ENCODE measurements around the gene CMTM6.
"Not testable (repeated sequence)": the region's sequence is repeated elsewhere in the genome, so short reads cannot be mapped to it uniquely, and the experiment has no call there.

The CMTM6 gene

DNA sequence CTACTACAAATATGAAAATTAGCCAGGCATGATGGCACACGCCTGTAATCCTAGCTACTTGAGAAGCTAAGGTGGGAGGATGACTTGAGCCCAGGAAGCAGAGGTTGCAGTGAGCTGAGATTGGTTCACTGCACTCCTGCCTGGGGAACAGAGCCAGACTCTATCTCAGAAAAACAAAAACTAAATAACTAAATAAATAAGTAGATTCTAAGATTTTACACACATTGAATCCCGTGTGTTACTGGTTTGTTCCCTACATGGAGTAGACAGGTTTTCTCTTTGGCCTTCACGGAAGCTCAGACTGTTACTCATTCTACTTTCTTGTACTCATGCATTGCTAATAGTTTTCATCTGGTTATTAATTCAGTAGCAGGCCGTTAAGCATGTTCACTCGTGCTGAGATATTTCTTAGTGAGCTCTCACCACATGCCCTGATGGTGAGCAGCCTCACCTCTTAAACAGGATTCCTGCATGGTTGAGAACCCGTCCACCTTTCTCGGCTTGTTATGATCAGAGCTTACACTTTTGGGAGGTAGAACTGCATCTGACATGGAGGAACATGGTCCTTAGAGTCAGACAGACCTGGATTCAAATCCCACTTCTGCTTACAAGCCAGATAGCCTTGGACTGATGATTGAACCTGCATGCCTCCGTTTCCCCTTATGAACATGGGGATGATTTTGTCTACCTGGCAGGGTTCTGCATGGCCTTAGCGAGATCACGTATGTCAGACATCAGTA is 61.9 kb downstream of the CMTM6 start:
- DNase-seq, result no peak

DNA sequence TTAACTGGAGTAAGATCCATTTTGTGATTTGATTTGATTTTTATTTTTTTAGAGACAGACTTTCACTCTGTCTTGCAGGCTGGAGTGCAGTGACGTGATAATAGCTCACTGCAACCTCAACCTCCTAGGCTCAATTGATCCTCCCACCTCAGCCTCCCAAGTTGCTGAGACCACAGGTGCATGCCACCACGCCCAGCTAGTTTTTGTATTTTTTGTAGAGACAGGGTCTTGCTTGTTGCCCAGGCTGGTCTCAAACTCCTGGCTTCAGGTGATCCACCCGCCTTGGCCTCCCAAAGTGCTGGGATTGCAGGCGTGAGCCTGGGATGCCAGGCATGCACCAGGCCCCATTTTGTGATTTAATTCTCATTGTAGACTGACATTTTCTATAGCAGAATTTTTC is 63.2 kb downstream of the CMTM6 start:
- not testable (repeated sequence) for DNase-seq

- DNase-seq, result no peak
These were observed 63.9 kb downstream of the CMTM6 start for GRCh38 chr3:32438596-32439344.

- no peak for DNase-seq
These were observed 64.8 kb downstream of the CMTM6 start for GRCh38 chr3:32437896-32438295.

- DNase-seq, result no peak
These were observed 65.8 kb downstream of the CMTM6 start for GRCh38 chr3:32436816-32437189.

GRCh38 chr3:32435911-32436815 is 66.5 kb downstream of the CMTM6 start:
- DNase-seq, result no peak

DNA sequence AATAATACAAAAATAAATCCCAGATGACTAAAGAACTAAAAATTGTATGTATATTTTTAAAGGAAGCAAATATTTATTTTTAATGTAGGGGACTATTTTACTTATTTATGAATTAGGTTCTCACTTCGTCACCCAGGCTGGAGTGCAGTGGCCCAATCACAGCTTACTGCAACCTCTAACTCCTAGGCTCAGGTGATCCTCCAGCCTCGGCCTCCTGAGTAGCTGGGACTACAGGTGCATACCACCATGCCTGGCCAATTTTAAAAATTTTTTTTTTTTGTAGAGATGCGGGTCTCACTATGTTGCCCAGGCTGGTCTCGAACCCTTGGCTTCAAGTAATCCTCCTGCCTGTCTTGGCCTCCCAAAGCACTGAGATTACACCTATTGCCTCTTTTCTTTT is 68.4 kb downstream of the CMTM6 start:
- no peak for DNase-seq

DNA sequence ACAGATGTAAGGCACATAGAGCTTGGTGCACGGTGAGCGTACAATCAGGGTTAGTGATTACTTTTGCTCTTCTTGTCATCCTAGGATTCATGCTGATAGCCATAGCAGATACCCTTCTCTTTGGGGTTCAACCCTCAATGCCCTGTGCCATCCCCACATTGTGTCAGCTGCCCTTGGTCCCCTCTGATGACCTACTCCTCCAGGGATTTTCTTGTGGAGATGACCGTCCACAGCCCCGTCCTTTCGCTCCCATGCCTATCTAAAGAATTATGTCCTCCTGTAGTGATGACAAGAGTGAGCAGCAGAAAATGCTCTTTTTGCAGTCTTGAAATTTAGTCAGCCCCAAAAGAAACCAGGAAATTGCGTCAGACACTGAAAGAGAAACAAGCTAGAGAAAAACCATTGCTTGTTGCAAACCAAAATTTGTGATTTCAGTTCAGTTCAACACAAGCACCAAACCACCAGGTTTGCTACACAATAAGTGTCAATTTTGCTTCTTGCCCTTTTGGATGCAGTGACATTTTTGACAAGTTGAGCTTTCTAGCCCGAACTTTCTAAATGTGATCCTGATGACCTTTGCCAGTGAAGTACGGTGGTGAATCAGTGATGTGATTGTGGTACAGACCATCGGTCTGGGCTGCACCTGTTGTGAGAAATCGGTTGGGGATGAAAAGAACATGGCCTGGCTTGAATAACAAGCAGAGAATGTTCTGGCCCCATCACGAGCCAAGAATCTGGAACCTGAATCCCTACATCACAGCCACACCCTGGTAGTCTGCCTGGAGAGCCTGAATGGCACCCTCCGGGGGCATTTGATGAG is 69.7 kb downstream of the CMTM6 start:
- DNase-seq, result no peak

DNA sequence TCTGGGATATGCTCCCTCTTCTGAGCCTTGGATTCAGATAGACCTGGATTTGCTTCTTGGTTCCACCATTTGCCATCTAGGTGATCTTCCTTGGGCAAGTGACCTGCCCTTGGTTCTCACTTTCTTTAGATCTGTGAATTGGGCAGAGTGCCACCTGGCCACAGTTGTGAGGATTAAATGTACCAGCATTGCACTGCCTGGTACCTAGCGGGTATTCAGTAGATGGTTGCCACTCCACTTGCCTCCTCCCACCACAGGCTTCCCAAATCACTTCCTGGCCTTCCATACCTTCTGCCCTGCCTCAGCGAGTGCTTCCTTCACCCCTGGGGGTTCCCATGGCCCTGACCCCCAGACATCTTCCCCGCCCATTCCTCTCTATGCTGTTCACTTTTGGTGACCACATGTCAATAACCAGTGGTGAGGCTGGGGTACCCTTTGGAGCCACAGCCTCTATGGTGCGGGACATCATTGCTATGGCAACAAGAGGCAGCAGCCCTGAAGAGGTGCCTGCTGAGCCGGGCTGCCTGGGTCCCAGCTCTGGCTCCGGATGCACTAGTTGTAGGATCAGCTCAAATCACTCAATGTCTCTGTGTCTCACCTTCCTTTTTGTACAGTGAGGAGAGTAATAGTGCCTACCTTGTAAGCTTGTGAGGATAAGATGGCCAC is 70.5 kb downstream of the CMTM6 start:
- no peak for DNase-seq

DNA sequence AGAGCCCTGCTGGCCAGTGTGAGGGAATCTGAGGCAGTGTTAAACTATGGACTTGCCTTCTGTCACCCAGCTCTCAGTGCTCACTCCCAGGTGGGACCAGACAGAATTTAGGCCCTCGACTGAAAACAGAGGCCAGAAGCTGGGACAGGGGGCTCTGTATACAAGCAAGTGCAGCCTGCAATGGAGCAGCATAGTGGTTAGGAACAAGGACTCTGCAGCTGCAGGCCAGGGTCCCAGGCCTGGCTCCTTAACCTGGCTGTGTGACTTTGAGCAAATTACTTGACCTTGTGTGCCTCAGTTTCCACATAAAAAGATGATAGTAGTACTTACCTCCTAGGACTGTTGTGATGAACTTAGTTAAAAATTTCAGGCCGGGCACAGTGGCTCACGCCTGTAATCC is 71.2 kb downstream of the CMTM6 start:
- no peak for DNase-seq
